OCI-LY3 (cell line): ENCODE results near the gene KRTAP9-2.
A peak's percentile ranks its signal among the peaks of the same experiment; 100 is the strongest.
"Not testable (repeated sequence)": the region's sequence is repeated elsewhere in the genome, so short reads cannot be mapped to it uniquely, and the experiment has no call there.

Source experiments
- H2AFZ ChIP-seq: fragments of 200-600, 300-600 bp; shearing (Covaris generic); 2 replicates; pipeline ENCODE4 v1.6.0; 2014; ENCODE audit warnings: antibody characterized with exemption, low read depth, low read length
- H3K27ac ChIP-seq: fragments of 200-600, 300-600 bp; sonication (generic); 2 replicates; pipeline ENCODE4 v1.5.1; 2014; ENCODE audit warnings: mild to moderate bottlenecking, low read length, moderate library complexity, mixed read lengths
- H3K27me3 ChIP-seq: fragments of 200-600, 300-600 bp; sonication (generic); 2 replicates; pipeline ENCODE4 v1.6.1; 2014; ENCODE audit warnings: low read depth, low read length, mixed read lengths
- H3K36me3 ChIP-seq: fragments of 200-600, 300-600 bp; sonication (generic); replicated peaks from 2 replicates; pipeline ENCODE3; 2014; ENCODE audit warnings: low read depth, low read length, mixed read lengths
- H3K4me1 ChIP-seq: fragments of 300-600, 200-600 bp; sonication (generic); 2 replicates; pipeline ENCODE4 v1.6.1; 2014; ENCODE audit warnings: low read length, mixed read lengths
- H3K4me2 ChIP-seq: fragments of 200-600, 300-600 bp; sonication (generic); 2 replicates; pipeline ENCODE4 v1.6.1; 2014; ENCODE audit warnings: low read length, mixed read lengths
- H3K4me3 ChIP-seq: fragments of 300-600, 200-600 bp; sonication (generic); 2 replicates; pipeline ENCODE4 v1.5.1; 2014; ENCODE audit warnings: antibody characterized with exemption, mild to moderate bottlenecking, low read length, moderate library complexity
- H3K79me2 ChIP-seq: fragments of 300-600, 200-600 bp; shearing (Covaris generic); 2 replicates; pipeline ENCODE4 v1.6.1; 2014; ENCODE audit warnings: mild to moderate bottlenecking, low read length, mixed read lengths
- H3K9ac ChIP-seq: fragments of 300-600, 200-600 bp; shearing (Covaris generic); 2 replicates; pipeline ENCODE4 v1.6.0; 2014; ENCODE audit warnings: mild to moderate bottlenecking, low read length, moderate library complexity
- H3K9me3 ChIP-seq: fragments of 200-600, 300-600 bp; shearing (Covaris generic); 2 replicates; pipeline ENCODE4 v1.6.1; 2014; ENCODE audit warnings: low read length, mixed read lengths; ENCODE audit not compliant: insufficient read depth
- H4K20me1 ChIP-seq: fragments of 200-600, 300-600 bp; sonication (generic); 2 replicates; pipeline ENCODE4 v1.6.1; 2016; ENCODE audit warnings: low read length, mixed read lengths; ENCODE audit not compliant: insufficient read depth
- EZH2phosphoT487 ChIP-seq: fragments of 200-600 bp; shearing (Covaris generic); IDR thresholded peaks from 2 replicates; pipeline ENCODE4 v1.6.1; 2018; ENCODE audit warnings: antibody characterized with exemption, mixed run types, low read depth
- TF ChIP-seq, protein P1 (sequence below): fragments of 200-600, 300-600 bp; sonication (generic); IDR thresholded peaks from 2 replicates; pipeline ENCODE4 v1.5.1; 2014; ENCODE audit warnings: antibody characterized with exemption, low read length, low read depth

Gene KRTAP9-2

DNA sequence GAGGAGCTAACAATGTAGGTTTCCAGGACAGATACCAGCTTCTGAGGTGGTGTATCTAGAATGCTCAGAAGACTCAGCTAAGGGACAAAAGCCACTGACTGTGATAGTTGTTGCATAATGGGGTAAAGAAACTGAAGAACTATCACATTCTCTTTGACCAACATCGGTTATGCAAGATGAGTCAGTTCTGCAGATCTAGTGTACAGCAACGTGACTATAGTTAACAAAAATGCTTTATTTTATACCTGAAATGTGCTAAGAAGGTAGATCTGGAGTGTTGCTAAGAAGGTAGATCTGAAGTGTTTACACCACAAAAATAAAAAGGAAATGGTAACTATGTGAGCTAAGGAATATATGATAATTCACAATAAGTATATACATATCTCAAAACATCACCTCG lies 41.3 kb downstream of the KRTAP9-2 start:
- no peaks in the 10 kb centered on the region for H3K79me2 ChIP-seq
- peaks cover 9% of the 10 kb centered on the region for H3K27me3 ChIP-seq
- no peak overlapping the region for H3K27ac ChIP-seq

DNA sequence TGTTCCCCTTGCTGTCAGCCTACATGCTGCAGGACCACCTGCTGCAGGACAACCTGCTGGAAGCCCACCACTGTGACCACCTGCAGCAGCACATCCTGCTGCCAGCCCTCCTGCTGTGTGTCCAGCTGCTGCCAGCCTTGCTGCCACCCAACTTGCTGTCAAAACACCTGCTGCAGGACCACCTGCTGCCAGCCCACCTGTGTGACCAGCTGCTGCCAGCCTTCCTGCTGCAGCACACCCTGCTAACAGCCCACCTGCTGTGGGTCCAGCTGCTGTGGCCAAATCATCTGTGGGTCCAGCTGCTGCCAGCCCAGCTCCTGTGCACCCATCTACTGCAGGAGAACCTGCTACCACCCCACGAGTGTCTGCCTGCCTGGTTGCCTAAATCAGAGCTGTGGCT lies 44.9 kb downstream of the KRTAP9-2 start:
- H3K4me2 ChIP-seq, H3K4me3 ChIP-seq, H2AFZ ChIP-seq, H3K27ac ChIP-seq, H4K20me1 ChIP-seq, H3K79me2 ChIP-seq, H3K9me3 ChIP-seq, H3K4me1 ChIP-seq, H3K9ac ChIP-seq, H3K27me3 ChIP-seq, H3K36me3 ChIP-seq: not testable (repeated sequence)

More for the DNA sequence above, 41.3 kb downstream of the KRTAP9-2 start:
- Histone ChIP-seq H3K4me1 (peaks cover 7% of the 10 kb centered on the region), H3K9ac (no peak overlapping the region), H3K9me3 (no peaks in the 10 kb centered on the region), H3K36me3 (no peaks in the 10 kb centered on the region), H3K4me2 (no peak overlapping the region), H4K20me1 (no peaks in the 10 kb centered on the region), H3K4me3 (no peak overlapping the region), H2AFZ (no peak overlapping the region)
- TF ChIP-seq EZH2phosphoT487: no peak
- TF ChIP-seq, protein P1, sequence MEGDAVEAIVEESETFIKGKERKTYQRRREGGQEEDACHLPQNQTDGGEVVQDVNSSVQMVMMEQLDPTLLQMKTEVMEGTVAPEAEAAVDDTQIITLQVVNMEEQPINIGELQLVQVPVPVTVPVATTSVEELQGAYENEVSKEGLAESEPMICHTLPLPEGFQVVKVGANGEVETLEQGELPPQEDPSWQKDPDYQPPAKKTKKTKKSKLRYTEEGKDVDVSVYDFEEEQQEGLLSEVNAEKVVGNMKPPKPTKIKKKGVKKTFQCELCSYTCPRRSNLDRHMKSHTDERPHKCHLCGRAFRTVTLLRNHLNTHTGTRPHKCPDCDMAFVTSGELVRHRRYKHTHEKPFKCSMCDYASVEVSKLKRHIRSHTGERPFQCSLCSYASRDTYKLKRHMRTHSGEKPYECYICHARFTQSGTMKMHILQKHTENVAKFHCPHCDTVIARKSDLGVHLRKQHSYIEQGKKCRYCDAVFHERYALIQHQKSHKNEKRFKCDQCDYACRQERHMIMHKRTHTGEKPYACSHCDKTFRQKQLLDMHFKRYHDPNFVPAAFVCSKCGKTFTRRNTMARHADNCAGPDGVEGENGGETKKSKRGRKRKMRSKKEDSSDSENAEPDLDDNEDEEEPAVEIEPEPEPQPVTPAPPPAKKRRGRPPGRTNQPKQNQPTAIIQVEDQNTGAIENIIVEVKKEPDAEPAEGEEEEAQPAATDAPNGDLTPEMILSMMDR: no peak

DNA sequence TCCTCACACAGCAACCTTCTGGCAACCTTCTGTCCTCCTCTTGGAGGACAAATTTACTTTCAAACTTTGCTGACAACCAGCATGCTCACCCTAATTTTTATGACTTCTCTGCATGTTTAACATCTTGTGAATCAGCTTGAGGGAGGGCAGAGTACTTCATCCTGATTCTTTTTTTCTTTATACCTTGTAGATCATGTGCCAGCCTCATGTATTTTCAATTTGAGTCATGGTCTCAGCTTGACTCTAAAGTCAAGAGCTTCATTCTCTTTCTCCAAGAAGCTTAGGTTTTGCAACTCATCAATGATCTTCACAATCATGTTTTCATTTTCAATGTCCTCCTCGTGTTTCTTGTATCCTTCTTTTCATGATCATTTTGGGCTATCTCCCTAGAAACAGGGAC lies 45.4 kb downstream of the KRTAP9-2 start:
- H3K9me3 ChIP-seq: no peaks in the 10 kb centered on the region
- H2AFZ ChIP-seq: no peak overlapping the region
- no peaks in the 10 kb centered on the region for H3K79me2 ChIP-seq
- H3K36me3 ChIP-seq: no peaks in the 10 kb centered on the region
- peaks cover 7% of the 10 kb centered on the region for H3K4me1 ChIP-seq
- TF ChIP-seq, protein P1: no peak
- no peak for TF ChIP-seq EZH2phosphoT487
- H3K27me3 ChIP-seq: peaks cover 9% of the 10 kb centered on the region
- H3K4me2 ChIP-seq: peak overlapping the region; percentile 9; the same call in 1 of the 2 replicates
- H3K4me3 ChIP-seq: no peak overlapping the region
- no peak overlapping the region for H3K27ac ChIP-seq
- H3K9ac ChIP-seq: no peak overlapping the region
- no peaks in the 10 kb centered on the region for H4K20me1 ChIP-seq

DNA sequence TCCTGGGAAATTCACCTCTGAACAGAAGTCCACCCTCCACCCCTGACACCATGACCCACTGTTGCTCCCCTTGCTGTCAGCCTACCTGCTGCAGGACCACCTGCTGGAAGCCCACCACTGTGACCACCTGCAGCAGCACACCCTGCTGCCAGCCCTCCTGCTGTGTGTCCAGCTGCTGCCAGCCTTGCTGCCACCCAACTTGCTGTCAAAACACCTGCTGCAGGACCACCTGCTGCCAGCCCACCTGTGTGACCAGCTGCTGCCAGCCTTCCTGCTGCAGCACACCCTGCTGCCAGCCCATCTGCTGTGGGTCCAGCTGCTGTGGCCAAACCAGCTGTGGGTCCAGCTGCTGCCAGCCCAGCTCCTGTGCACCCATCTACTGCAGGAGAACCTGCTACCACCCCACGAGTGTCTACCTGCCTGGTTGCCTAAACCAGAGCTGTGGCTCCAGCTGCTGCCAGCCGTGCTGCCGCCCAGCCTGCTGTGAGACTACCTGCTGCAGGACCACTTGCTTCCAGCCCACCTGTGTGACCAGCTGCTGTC lies 49.3 kb downstream of the KRTAP9-2 start, which contains the start of gene KRTAP9-7:
Gene KRTAP9-7, plus strand, starts transcription at position 51 of the 543 bp plus-strand sequence. Its CDS starts 0 bp downstream, at position 51.
- not testable (repeated sequence) for H3K27ac ChIP-seq, H4K20me1 ChIP-seq, H3K79me2 ChIP-seq, H3K36me3 ChIP-seq, H2AFZ ChIP-seq, H3K4me3 ChIP-seq, H3K9me3 ChIP-seq, H3K4me1 ChIP-seq, H3K4me2 ChIP-seq, H3K9ac ChIP-seq
- peaks cover 17% of the 10 kb centered on the region for H3K27me3 ChIP-seq
